Activated naive CD4-positive, alpha-beta T cell treated with anti-CD3 and anti-CD28 coated beads for 36 hours (primary cell): ENCODE data around the gene FBXL12. TPM values are rescaled to one million over a fixed set of nuclear protein-coding genes. Genes with fewer than 3 reads are reported as not detected.
"Not testable (repeated sequence)": the region's sequence is repeated elsewhere in the genome, so short reads cannot be mapped to it uniquely, and the experiment has no call there.

Source experiments
- CTCF ChIA-PET: fragments of 350-600 bp; sonication (Branson Sonifier 250); formaldehyde crosslinking; loops from one replicate; lab custom pipeline; 2021; ENCODE audit warnings: antibody characterized with exemption; lab: Charles Lee
- DNase-seq: peaks from one replicate; pipeline ENCODE4 v3.0.0-alpha.2; 2020
- H3K27ac Mint-ChIP-seq: one replicate; pipeline ENCODE4 v1.8.0; 2021; ENCODE audit warnings: mild to moderate bottlenecking, mixed read lengths
- H3K27me3 Mint-ChIP-seq: one replicate; pipeline ENCODE4 v1.8.0; 2021; ENCODE audit warnings: low read depth, mixed read lengths
- H3K36me3 Mint-ChIP-seq: one replicate; pipeline ENCODE4 v1.8.0; 2021; ENCODE audit warnings: low read depth, mixed read lengths
- H3K4me1 Mint-ChIP-seq: one replicate; pipeline ENCODE4 v1.8.0; 2021; ENCODE audit warnings: low read depth, mixed read lengths
- H3K4me3 Mint-ChIP-seq: one replicate; pipeline ENCODE4 v1.8.0; 2021; ENCODE audit warnings: mild to moderate bottlenecking, moderate library complexity, mixed read lengths
- H3K9me3 Mint-ChIP-seq: one replicate; pipeline ENCODE4 v1.8.0; 2021; ENCODE audit warnings: mixed read lengths
- intact Hi-C: fragments of 100-400 bp; cut with micrococcal nuclease; formaldehyde crosslinking; loops from one replicate; pipeline ENCODE4 v1.15.1; 2023
- total RNA-seq, 2 experiments: library from RNA; stranded (reverse); gene quantifications; one replicate each; pipeline ENCODE4 v1.2.3, GENCODE V29; 2021

FBXL12 gene
- total RNA-seq, 2 experiments from 2014 or later = 17.5 to 19.8 TPM

DNA sequence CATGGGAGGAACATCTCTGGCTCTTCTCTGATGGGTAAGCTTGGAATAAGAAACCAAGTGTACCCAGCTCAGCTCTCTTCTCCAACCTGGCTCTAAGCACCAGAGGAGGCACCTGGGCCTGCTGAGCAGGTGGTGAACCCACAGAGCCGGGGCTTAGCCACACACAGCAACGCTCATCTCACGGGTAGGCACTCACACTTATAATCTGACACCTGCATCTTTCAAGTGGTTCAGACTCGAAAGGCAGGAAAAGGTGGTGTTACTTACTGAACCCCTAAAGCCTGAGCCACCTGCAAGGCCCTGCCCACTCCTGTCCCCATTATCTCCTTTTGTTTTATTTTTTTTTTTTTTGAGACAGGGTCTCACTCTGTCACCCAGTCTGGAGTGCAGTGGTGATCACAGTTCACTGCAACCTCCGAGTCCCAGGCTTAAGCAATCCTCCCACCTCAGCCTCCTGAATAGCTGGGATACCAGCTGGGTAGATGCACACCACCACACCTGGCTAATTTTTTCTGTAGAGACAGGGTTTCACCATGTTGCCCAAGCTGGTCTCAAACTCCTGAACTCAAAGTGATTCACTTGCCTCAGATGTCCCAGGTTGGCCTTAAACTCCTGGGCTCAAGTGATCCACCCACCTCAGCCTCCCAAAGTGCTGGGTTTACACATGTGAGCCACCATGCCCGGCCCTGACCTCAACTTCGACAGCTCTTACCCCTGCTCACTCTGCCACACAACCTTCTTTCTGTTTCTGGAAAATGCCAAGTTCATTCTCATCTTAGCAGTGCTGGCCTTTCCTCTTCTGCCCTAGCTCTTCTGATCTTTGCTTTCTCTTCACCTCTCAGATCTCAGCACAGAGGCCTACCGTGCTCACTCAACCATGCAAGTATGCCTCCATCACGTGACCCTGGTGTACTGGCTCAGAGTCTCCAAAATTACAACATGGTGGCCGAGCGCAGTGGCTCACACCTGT lies 9.7 kb downstream of the FBXL12 start:
- intact Hi-C loops = no loop called here
- no peak overlapping the region for H3K4me3 Mint-ChIP-seq
- no peak for DNase-seq
- no peaks in the 10 kb centered on the region for H3K27me3 Mint-ChIP-seq
- peaks cover 22% of the 10 kb centered on the region for H3K4me1 Mint-ChIP-seq
- peaks cover 22% of the 10 kb centered on the region for H3K36me3 Mint-ChIP-seq
- CTCF ChIA-PET = interaction anchor here (0.6 to 1.5 kb wide), 5 partner anchors 10 to 633 kb away, joined by 3 to 4 read pairs (median 3); no protein-coding TSS in a partner anchor
- H3K27ac Mint-ChIP-seq = peak overlapping the region; percentile 60
- no peaks in the 10 kb centered on the region for H3K9me3 Mint-ChIP-seq

DNA sequence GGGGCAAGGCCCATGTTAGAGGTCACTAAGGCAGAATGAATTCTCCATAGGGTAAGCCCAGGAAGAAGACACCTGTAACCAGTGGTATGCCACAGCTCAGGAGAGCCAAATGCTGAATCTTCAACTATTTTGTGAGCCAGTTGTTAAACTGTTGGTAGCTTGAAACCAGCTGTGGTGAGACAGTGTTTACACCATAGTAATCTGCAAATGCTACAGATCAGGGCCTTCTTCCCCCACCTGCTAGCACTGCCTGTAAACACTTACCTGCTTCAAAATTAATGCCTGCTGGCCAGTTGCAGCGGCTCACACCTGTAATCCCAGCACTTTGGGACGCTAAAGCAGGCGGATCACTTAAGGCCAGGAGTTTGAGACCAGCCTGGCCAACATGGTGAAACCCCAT lies 12.1 kb downstream of the FBXL12 start:
- intact Hi-C loops = no loop called here
- H3K4me1 Mint-ChIP-seq = peaks cover 22% of the 10 kb centered on the region
- H3K36me3 Mint-ChIP-seq = peaks cover 22% of the 10 kb centered on the region
- CTCF ChIA-PET = interaction anchor here (0.5 to 1.0 kb wide), 3 partner anchors 33 to 291 kb away, joined by 3 to 4 read pairs (median 3); no protein-coding TSS in a partner anchor
- H3K4me3 Mint-ChIP-seq = no peak overlapping the region
- H3K27me3 Mint-ChIP-seq = no peaks in the 10 kb centered on the region
- no peak for DNase-seq
- H3K9me3 Mint-ChIP-seq = no peaks in the 10 kb centered on the region
- H3K27ac Mint-ChIP-seq = no peak overlapping the region

DNA sequence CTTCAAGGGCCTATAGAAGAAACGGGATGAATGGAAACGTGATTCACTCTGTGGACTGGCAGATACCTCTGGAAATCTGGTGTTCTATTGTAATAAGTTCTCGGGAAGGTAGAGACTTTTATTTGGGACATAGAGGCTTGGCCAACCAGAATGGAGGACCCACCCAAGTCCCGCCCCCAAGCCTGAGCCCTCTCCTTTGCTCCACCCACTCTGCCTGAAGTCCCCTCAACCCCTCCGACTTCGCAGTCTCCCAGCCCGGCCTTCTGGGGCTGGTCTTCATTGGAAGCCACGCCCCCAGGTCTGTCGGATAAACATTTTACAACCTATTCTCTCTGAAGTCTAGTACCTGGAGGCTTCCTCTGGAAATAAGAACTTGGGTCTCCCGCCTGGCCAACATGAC lies 16.9 kb downstream of the FBXL12 start:
- no peak overlapping the region for H3K27ac Mint-ChIP-seq
- intact Hi-C loops = no loop called here
- peaks cover 1% of the 10 kb centered on the region for H3K36me3 Mint-ChIP-seq
- H3K9me3 Mint-ChIP-seq = no peaks in the 10 kb centered on the region
- H3K27me3 Mint-ChIP-seq = no peaks in the 10 kb centered on the region
- no peak overlapping the region for H3K4me3 Mint-ChIP-seq
- H3K4me1 Mint-ChIP-seq = peaks cover 3% of the 10 kb centered on the region
- no peak for DNase-seq
- CTCF ChIA-PET = interaction anchor here (0.5 kb wide), 1 partner anchor 129 kb away, joined by 4 read pairs; no protein-coding TSS in a partner anchor

DNA sequence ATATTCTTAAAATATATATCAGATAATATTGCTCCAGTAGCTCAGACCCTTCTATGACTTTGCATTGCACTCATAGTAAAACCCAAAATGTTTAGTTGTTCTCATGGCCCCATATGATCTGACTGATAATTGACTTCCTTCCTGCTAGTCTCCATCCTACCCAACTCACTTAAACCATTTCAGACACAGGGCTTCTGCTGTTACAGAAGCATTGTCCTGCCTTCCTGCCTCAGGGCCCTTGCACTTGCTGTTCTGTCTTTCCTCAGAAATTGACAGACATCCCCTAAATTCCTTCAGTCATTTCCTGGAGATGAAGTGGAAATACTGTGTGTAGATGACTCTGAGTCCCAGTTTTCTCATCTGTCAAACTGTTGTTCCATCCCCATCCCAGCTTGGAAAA lies 19.7 kb downstream of the FBXL12 start:
- Mint-ChIP-seq H3K27ac (no peak overlapping the region), H3K27me3 (no peaks in the 10 kb centered on the region), H3K4me1 (peaks cover 5% of the 10 kb centered on the region), H3K4me3 (no peak overlapping the region), H3K36me3 (peaks cover under 1% of the 10 kb centered on the region), H3K9me3 (no peaks in the 10 kb centered on the region)
- CTCF ChIA-PET = interaction anchor here (1.0 to 1.8 kb wide), 4 partner anchors 9 to 173 kb away, joined by 3 to 8 read pairs (median 4); no protein-coding TSS in a partner anchor
- DNase-seq = no peak
- intact Hi-C loops = no loop called here

DNA sequence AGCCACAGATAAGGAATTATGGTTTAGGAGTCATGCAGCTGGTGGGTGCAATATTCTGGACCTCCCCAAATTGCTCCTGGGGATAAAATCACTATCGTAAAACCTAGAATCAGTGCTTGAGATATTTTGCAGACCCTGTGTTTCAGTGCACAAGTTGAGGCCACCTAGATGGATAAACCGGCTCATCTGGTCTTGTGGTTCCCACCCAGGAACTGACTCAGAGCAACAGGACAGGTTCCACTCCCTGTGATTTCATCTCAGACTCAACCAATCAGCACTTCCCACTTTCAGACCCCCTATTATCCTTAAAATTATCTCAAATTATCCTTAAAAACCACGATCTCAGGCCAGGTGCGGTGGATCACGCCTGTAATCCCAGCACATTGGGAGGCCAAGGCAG lies 21.0 kb downstream of the FBXL12 start:
- no peak for DNase-seq
- no peaks in the 10 kb centered on the region for H3K9me3 Mint-ChIP-seq
- no peak overlapping the region for H3K27ac Mint-ChIP-seq
- intact Hi-C loops = no loop called here
- no peaks in the 10 kb centered on the region for H3K27me3 Mint-ChIP-seq
- H3K4me3 Mint-ChIP-seq = no peak overlapping the region
- no peaks in the 10 kb centered on the region for H3K36me3 Mint-ChIP-seq
- CTCF ChIA-PET = interaction anchor here (0.7 to 1.8 kb wide), 3 partner anchors 34 to 172 kb away, joined by 3 to 8 read pairs (median 3); no protein-coding TSS in a partner anchor
- peaks cover 10% of the 10 kb centered on the region for H3K4me1 Mint-ChIP-seq

DNA sequence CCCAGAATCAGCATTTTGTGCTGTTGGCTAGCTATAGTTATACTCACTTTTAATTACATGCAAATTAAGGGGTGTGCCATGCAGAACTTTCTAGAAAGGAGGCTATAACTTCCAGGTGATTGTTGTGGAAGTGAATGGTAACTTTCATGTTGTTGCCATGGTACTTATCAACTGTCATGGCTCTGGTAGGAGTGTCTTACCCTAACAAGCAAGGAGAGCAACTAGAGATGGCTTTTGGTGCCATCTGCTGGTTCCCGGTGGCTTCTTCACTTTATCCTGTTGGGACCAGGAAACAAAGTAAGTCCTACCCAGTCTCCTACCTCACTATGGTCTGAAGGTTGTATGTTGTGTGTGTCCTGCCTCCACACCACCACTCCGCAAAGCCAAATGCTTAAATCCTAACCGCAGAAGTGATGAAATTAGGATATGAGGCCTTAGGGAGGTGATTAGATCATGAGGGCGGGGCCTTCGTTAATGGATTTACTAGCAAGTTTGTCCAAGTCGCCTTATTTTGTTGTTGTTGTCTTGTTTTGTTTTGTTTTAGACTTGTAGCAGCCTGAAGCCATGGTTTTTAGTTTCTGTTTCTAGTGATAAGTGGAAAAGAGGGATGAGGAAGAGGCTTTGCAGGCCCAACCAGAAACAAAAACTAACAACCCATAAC lies 22.6 kb downstream of the FBXL12 start:
- peaks cover 12% of the 10 kb centered on the region for H3K4me1 Mint-ChIP-seq
- peak overlapping the region; percentile 63 for H3K27ac Mint-ChIP-seq
- H3K27me3 Mint-ChIP-seq = no peaks in the 10 kb centered on the region
- intact Hi-C loops = loop anchor here (1.0 kb wide), 6 partner anchors 11 to 660 kb away; partner anchors contain the start of gene ZNF846
- H3K9me3 Mint-ChIP-seq = no peaks in the 10 kb centered on the region
- H3K36me3 Mint-ChIP-seq = no peaks in the 10 kb centered on the region
- H3K4me3 Mint-ChIP-seq = no peak overlapping the region
- DNase-seq = peak; percentile 96
- CTCF ChIA-PET = interaction anchor here (0.6 to 1.2 kb wide), 7 partner anchors 120 to 591 kb away, joined by 3 to 11 read pairs (median 4); partner anchors contain the start of gene ZNF121

DNA sequence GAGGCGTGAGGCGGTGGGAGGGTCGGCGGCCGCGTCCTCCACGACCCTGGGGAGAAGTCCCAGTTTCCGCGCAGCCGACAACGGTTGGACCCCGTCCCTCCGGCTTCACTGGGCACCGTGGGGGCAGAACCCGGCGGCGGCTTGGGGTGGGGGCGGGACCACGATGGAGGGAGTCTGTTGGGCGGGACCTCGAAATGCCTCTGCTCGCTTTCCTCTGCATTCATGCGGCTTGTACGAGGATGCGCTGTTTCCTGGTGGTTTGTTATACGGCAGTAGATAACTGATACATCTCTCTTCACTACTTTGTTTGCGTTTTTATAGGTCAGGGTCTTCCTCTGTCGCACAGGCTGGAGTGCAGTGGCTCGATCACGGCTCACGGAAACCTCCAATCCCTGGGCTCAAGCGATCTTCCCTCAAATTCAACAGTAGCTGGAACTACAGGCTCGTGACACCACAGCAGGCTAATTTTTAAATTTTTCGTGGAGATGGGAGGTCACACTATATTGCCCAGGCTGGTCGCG lies 25.7 kb downstream of the FBXL12 start:
- Mint-ChIP-seq H3K9me3 (no peaks in the 10 kb centered on the region), H3K36me3 (no peaks in the 10 kb centered on the region), H3K4me1 (peaks cover 13% of the 10 kb centered on the region), H3K4me3 (peak overlapping the region; percentile 86), H3K27me3 (no peaks in the 10 kb centered on the region), H3K27ac (peak overlapping the region; percentile 42)
- CTCF ChIA-PET = interaction anchor here (0.6 to 1.4 kb wide), 5 partner anchors 153 to 207 kb away, joined by 3 to 4 read pairs (median 3); no protein-coding TSS in a partner anchor
- intact Hi-C loops = loop anchor here (1.0 to 2.0 kb wide), 2 partner anchors 358 to 484 kb away; partner anchors contain the start of genes ZNF266 and ZNF699
- peak; percentile 70 for DNase-seq

DNA sequence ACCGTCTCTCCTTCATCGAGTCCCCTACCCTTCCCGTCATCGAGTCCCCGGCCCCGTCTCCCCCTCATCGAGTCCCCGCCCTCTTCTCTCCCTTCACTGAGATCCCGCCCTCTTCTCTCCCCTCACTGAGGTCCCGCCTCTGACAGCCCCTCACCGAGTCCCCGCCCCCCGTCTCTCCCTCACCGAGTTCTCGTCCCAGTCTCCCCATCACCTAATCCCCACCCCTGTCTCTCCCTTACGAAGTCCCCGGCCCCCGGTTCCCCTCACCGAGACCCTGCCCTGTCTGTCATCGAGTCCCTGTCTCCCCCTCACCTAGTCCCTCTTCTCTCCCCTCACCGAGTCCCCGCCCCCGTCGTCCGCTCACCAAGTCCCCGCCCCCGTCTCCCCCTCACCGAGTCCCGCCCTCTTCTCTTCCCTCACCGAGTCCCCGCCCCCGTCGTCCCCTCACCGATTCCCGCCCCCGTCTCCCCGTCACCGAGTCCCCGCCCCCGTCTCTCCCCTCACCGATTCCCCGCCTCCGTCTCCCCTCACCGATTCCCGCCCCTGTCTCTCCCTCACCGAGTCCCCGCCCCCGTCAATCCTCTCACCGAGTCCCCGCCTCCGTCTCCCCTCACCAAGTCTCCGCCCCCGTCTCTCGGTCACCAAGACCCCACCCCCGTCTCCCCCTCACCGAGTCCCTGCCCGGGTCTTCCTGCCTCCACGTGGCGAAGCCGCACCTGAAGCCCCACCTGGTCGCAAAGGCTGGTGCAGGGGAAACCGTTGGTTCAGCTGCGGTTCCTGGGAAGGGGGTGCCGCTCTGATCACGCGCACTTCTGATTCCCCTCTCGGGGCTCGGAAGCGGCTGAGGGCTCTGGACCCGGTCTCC lies 26.4 kb downstream of the FBXL12 start:
- H3K36me3 Mint-ChIP-seq = no peaks in the 10 kb centered on the region
- no peaks in the 10 kb centered on the region for H3K27me3 Mint-ChIP-seq
- H3K27ac Mint-ChIP-seq = peak overlapping the region; percentile 77
- CTCF ChIA-PET = interaction anchor here (1.3 kb wide), 1 partner anchor 165 kb away, joined by 3 read pairs; no protein-coding TSS in a partner anchor
- H3K4me1 Mint-ChIP-seq = peaks cover 13% of the 10 kb centered on the region
- peak; percentile 95 for DNase-seq
- intact Hi-C loops = loop anchor here (1.0 to 2.0 kb wide), 7 partner anchors 27 to 652 kb away; partner anchors contain the start of genes FBXL12, ZNF121, ZNF266 and ZNF317
- no peaks in the 10 kb centered on the region for H3K9me3 Mint-ChIP-seq
- peak overlapping the region; percentile 86 for H3K4me3 Mint-ChIP-seq

DNA sequence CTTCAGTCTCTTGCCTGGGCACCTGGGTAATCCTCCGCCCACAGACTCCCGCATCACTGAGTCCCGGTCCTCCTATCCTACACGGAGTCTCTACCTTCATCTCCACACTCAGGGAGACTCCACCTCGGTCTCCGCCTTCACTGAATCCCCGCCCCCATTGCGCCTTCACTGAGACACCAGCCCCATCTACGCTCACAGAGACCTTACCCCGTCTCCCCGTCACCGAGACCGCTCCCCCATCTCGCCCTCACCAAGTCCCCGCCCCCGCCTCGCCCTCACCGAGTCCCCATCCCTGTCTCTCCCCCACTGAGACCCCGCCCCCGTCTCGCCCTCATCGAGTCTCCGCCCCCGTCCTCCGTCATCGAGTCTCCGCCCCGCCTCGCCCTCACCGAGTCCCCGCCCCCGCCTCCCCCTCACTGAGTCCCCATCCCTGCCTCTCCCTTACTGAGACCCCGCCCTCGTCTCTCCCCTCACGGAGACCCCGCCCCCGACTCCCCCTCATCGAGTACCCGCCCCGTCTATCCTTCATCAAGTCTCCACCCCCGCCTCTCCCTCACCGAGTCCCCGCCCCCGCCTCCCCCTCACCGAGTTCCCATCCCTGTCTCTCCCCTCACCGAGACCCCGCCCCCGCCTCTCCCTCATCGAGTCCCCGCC lies 27.2 kb downstream of the FBXL12 start:
- H3K9me3 Mint-ChIP-seq = no peaks in the 10 kb centered on the region
- CTCF ChIA-PET = interaction anchor here (1.0 to 1.8 kb wide), 2 partner anchors 166 to 586 kb away, joined by 3 to 8 read pairs; no protein-coding TSS in a partner anchor
- no peaks in the 10 kb centered on the region for H3K27me3 Mint-ChIP-seq
- peaks cover 13% of the 10 kb centered on the region for H3K4me1 Mint-ChIP-seq
- peak overlapping the region; percentile 86 for H3K4me3 Mint-ChIP-seq
- no peaks in the 10 kb centered on the region for H3K36me3 Mint-ChIP-seq
- peak; percentile 96 for DNase-seq
- intact Hi-C loops = loop anchor here (1.0 to 2.0 kb wide), 7 partner anchors 28 to 959 kb away; partner anchors contain the start of genes FBXL12, MBD3L1, ZNF121 and ZNF317
- peak overlapping the region; percentile 77 for H3K27ac Mint-ChIP-seq

DNA sequence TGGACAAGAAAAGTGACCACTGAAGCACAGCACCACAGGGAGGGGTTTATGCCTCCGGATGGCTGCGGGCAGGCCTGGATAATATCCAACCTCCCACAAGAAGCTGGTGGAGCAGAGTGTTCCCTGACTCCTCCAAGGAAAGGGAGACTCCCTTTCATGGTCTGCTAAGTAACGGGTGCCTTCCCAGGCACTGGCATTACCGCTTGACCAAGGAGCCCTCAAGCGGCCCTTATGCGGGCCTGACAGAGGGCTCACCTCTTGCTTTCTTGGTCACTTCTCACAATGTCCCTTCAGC lies 27.9 kb downstream of the FBXL12 start:
- not testable (repeated sequence) for H3K36me3 Mint-ChIP-seq, H3K27ac Mint-ChIP-seq, H3K9me3 Mint-ChIP-seq, H3K27me3 Mint-ChIP-seq, DNase-seq
- peak overlapping the region; percentile 5 for H3K4me3 Mint-ChIP-seq
- peaks cover 16% of the 10 kb centered on the region for H3K4me1 Mint-ChIP-seq
- CTCF ChIA-PET = interaction anchor here (1.0 to 1.8 kb wide), 2 partner anchors 165 to 585 kb away, joined by 3 to 8 read pairs; no protein-coding TSS in a partner anchor
- intact Hi-C loops = loop anchor here (2.0 kb wide), 1 partner anchor 958 kb away; the partner anchor contains the start of genes MBD3L1 and ZNF558
